HepG2 (cell line): ENCODE measurements around the gene GNB3. TPM values are rescaled to one million over a fixed set of nuclear protein-coding genes. Genes with fewer than 3 reads are reported as not detected.

Source experiments
- FOXO1 ChIP-seq: sonication (generic); formaldehyde crosslinking; IDR thresholded peaks from 2 replicates; pipeline ENCODE4 v1.4.0; 2020; ENCODE audit warnings: missing genetic modification reagents
- HBP1 ChIP-seq: IDR thresholded peaks from 2 replicates; pipeline ENCODE4 v1.6.1; 2016; ENCODE audit warnings: low read depth, control low read depth
- HDAC1 ChIP-seq: sonication (generic); formaldehyde crosslinking; IDR thresholded peaks from 2 replicates; pipeline ENCODE4 v1.5.1; 2020; ENCODE audit warnings: mild to moderate bottlenecking, missing genetic modification reagents
- HNRNPL ChIP-seq: fragments of 200-400 bp; formaldehyde crosslinking; IDR thresholded peaks from 2 replicates; pipeline ENCODE4 v1.6.1; 2017; ENCODE audit warnings: mild to moderate bottlenecking, low read depth, low read length
- MLXIP ChIP-seq: sonication (generic); formaldehyde crosslinking; IDR thresholded peaks from 2 replicates; pipeline ENCODE4 v1.9.0; 2021; ENCODE audit warnings: missing genetic modification reagents, borderline replicate concordance
- TBL1XR1 ChIP-seq: fragments of 150-350 bp; IDR thresholded peaks from 2 replicates; pipeline ENCODE4 v1.6.1; 2014; ENCODE audit warnings: borderline replicate concordance, low read length; ENCODE audit not compliant: partially characterized antibody
- WIZ ChIP-seq: sonication (generic); formaldehyde crosslinking; IDR thresholded peaks from 2 replicates; pipeline ENCODE4 v1.5.1; 2020; ENCODE audit warnings: mild to moderate bottlenecking, missing genetic modification reagents
- XBP1 ChIP-seq: sonication (generic); formaldehyde crosslinking; IDR thresholded peaks from 2 replicates; pipeline ENCODE4 v1.5.0; 2020; ENCODE audit warnings: missing genetic modification reagents
- ZFP41 ChIP-seq: sonication (generic); formaldehyde crosslinking; IDR thresholded peaks from 2 replicates; pipeline ENCODE4 v1.4.0; 2020; ENCODE audit warnings: mild to moderate bottlenecking, missing genetic modification reagents, borderline replicate concordance
- ZHX1 ChIP-seq: sonication (generic); formaldehyde crosslinking; IDR thresholded peaks from 2 replicates; pipeline ENCODE4 v1.8.1; 2022; ENCODE audit warnings: low read depth, mild to moderate bottlenecking, missing genetic modification reagents
- ZMYM3 ChIP-seq: sonication (generic); formaldehyde crosslinking; IDR thresholded peaks from 2 replicates; pipeline ENCODE4 v1.5.1; 2020; ENCODE audit warnings: mild to moderate bottlenecking, missing genetic modification reagents
- ZNF484 ChIP-seq: sonication (generic); formaldehyde crosslinking; IDR thresholded peaks from 2 replicates; pipeline ENCODE4 v1.5.1; 2020; ENCODE audit warnings: mild to moderate bottlenecking, low read depth, missing genetic modification reagents, borderline replicate concordance
- ZNF704 ChIP-seq: sonication (generic); formaldehyde crosslinking; IDR thresholded peaks from 2 replicates; pipeline ENCODE4 v1.8.1; 2023; ENCODE audit warnings: mild to moderate bottlenecking, inconsistent platforms, moderate library complexity, missing genetic modification reagents, borderline replicate concordance
- polyA plus RNA-seq, 8 experiments: library from polyadenylated mRNA; depleted of rRNA in 3 of 8; stranded (reverse) in 7 of 8; unstranded in 1 of 8; fragments of >200 nt; fragmentation: Illumina TruSeq in 4 of 8; extraction: Trizol in 4 of 8; gene quantifications; 2 replicates each; pipeline versions ENCODE4 v1.2.1 to v1.2.3, GENCODE V29; 2011 to 2016; ENCODE audit warnings: low read depth in 4 of 8, missing spikeins in 1 of 8, mixed read lengths in 1 of 8; ENCODE audit not compliant: insufficient read depth in 1 of 8
- total RNA-seq, 5 experiments: library from RNA; depleted of rRNA; stranded (reverse); fragments of >200 nt; fragmentation: Illumina TruSeq; extraction: Trizol; gene quantifications; 2 replicates each; pipeline ENCODE4 v1.2.3, GENCODE V29; 2016; ENCODE audit warnings: low read depth in 1 of 5
- TF ChIP-seq, protein P1 (sequence below): sonication (generic); formaldehyde crosslinking; IDR thresholded peaks from 2 replicates; pipeline ENCODE4 v1.4.0; 2020; ENCODE audit warnings: missing genetic modification reagents
- TF ChIP-seq, protein P2 (sequence below): sonication (generic); formaldehyde crosslinking; IDR thresholded peaks from 2 replicates; pipeline ENCODE4 v1.4.0; 2020; ENCODE audit warnings: mild to moderate bottlenecking, missing genetic modification reagents
- TF ChIP-seq, protein P3 (sequence below): sonication (generic); formaldehyde crosslinking; IDR thresholded peaks from 2 replicates; pipeline ENCODE4 v1.8.0; 2022; ENCODE audit warnings: missing genetic modification reagents, mild to moderate bottlenecking, inconsistent platforms, borderline replicate concordance

The GNB3 gene
- total and polyA plus RNA-seq, 2 of the 13 experiments (the other 11 are each of a cell fraction or from before 2014, with no cell fraction given), result 1.3 to 3.6 TPM

DNA sequence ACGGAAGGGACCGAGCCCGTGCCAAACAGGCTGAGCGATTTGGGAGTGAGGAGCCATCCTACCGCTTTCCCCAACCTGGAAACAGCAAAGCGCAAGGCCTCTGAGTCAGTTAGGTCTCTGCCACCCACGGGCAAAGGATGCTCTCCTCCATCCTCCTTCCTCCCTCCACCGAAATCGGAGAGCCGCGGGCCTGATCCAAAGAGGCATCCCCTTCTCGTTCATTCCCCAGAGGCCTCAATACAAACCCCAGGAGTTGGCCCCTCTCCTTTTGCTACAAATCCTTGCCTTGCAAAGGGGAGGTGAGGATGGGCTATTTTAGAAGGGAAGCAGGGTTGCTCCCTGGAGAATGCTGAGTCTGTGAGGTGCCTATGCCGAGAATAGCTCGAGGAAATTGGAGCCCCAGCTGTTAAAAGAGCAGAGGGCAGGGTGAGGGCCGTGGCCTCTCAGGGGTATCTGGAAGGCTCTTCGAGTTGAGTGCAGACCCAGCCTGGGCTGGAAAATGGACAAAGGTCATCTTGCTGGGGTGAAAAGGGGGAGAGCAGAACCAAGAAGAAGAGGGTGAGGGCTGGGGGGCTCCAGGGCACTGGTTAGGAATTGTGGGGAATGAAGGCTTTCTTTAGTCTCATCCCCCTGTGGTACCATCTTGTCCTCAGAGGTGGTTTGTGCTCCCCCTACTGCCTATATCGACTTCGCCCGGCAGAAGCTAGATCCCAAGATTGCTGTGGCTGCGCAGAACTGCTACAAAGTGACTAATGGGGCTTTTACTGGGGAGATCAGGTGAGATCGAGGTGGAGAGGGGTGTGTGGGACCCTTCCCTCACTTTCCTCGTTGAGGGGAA lies 27.7 kb downstream of the GNB3 start (continued):
- TF ChIP-seq ZHX1, result no peak
- no peak for TF ChIP-seq WIZ (CRISPR knock-in tag)
- TF ChIP-seq ZNF704 (CRISPR knock-in tag), result 0 out of 2 replicates have a peak, but pooled peaks have one; percentile 11
- peak; percentile 23; the same call in 1 of the 2 replicates for TF ChIP-seq HDAC1 (CRISPR knock-in tag)
- TF ChIP-seq, protein P1, sequence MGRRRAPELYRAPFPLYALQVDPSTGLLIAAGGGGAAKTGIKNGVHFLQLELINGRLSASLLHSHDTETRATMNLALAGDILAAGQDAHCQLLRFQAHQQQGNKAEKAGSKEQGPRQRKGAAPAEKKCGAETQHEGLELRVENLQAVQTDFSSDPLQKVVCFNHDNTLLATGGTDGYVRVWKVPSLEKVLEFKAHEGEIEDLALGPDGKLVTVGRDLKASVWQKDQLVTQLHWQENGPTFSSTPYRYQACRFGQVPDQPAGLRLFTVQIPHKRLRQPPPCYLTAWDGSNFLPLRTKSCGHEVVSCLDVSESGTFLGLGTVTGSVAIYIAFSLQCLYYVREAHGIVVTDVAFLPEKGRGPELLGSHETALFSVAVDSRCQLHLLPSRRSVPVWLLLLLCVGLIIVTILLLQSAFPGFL (CRISPR knock-in tag), result no peak
- TF ChIP-seq, protein P2, sequence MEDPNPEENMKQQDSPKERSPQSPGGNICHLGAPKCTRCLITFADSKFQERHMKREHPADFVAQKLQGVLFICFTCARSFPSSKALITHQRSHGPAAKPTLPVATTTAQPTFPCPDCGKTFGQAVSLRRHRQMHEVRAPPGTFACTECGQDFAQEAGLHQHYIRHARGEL (CRISPR knock-in tag), result no peak
- no peak for TF ChIP-seq XBP1 (CRISPR knock-in tag)
- TF ChIP-seq HNRNPL, result no peak
- TF ChIP-seq, protein P3, sequence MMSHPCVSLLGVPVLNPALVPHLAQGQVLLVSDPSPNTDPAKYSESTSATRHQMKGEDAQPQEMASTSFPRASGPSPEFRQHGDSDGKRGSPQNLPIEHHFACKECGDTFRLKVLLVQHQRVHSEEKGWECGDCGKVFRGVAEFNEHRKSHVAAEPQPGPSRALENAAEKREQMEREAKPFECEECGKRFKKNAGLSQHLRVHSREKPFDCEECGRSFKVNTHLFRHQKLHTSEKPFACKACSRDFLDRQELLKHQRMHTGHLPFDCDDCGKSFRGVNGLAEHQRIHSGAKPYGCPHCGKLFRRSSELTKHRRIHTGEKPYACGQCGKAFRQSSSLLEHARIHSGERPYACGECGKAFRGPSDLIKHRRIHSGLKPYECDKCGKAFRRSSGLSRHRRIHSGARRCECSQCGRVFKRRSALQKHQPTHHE, result no peak
- no peak for TF ChIP-seq TBL1XR1
- no peak for TF ChIP-seq ZMYM3 (CRISPR knock-in tag)
- no peak for TF ChIP-seq ZNF484 (CRISPR knock-in tag)
- no peak for TF ChIP-seq ZFP41 (CRISPR knock-in tag)
- no peak for TF ChIP-seq HBP1 (CRISPR knock-in tag)
- no peak for TF ChIP-seq FOXO1 (CRISPR knock-in tag)
- no peak for TF ChIP-seq MLXIP (CRISPR knock-in tag)
